Lung (tissue), 16 donors: Measurements from ENCODE around the gene CTTNBP2. TPM values are rescaled to one million over a fixed set of nuclear protein-coding genes. Genes with fewer than 3 reads are reported as not detected.
A peak's percentile ranks its signal among the peaks of the same experiment; 100 is the strongest.

Source experiments
- ATAC-seq: fragments of 200-7000 bp; cut with Tn5 transposase; one replicate; pipeline ENCODE4 v1.9.1; 2020; ENCODE audit warnings: moderate number of reproducible peaks; ENCODE audit not compliant: insufficient read depth, low FRiP score
- DNase-seq, 3 donors: peaks; one replicate each; pipeline ENCODE4 v3.0.0-alpha.2; 2013 to 2017
- H3K27ac ChIP-seq, 2 donors: one replicate each; pipeline ENCODE4 v1.5.1; 2013; ENCODE audit warnings: mild to moderate bottlenecking in 2 of 2, moderate library complexity in 2 of 2, control low read depth in 1 of 2, inconsistent platforms in 1 of 2, low read depth in 1 of 2, low read length in 1 of 2
- H3K27me3 ChIP-seq, 3 donors: one replicate each; pipeline ENCODE4 v1.5.1; 2013; ENCODE audit warnings: low read length in 2 of 3; ENCODE audit not compliant: control insufficient read depth in 3 of 3, insufficient read depth in 3 of 3
- H3K36me3 ChIP-seq, 4 donors: one replicate each; pipeline ENCODE4 v1.5.1; 2013; ENCODE audit warnings: low read length in 4 of 4, mild to moderate bottlenecking in 1 of 4, moderate library complexity in 1 of 4; ENCODE audit not compliant: control insufficient read depth in 4 of 4, insufficient read depth in 4 of 4
- H3K4me1 ChIP-seq, 5 donors: one replicate each; pipeline ENCODE4 v1.5.1; 2013; ENCODE audit warnings: low read length in 5 of 5, mild to moderate bottlenecking in 2 of 5, moderate library complexity in 1 of 5; ENCODE audit not compliant: control insufficient read depth in 5 of 5, insufficient read depth in 5 of 5
- H3K4me3 ChIP-seq: one replicate; pipeline ENCODE4 v1.5.1; 2013; ENCODE audit warnings: mild to moderate bottlenecking, control low read depth, moderate library complexity
- H3K9ac ChIP-seq, 2 donors: one replicate each; pipeline ENCODE4 v1.5.1; 2013; ENCODE audit warnings: low read length in 2 of 2, control low read depth in 1 of 2; ENCODE audit not compliant: insufficient read depth in 1 of 2
- H3K9me3 ChIP-seq, 4 donors: one replicate each; pipeline ENCODE4 v1.5.1; 2013; ENCODE audit warnings: low read length in 3 of 4, mild to moderate bottlenecking in 1 of 4, moderate library complexity in 1 of 4; ENCODE audit not compliant: control insufficient read depth in 4 of 4, insufficient read depth in 3 of 4
- CTCF ChIP-seq: IDR thresholded peaks from 2 replicates; pipeline ENCODE4 v1.5.1; 2012; ENCODE audit warnings: mild to moderate bottlenecking; ENCODE audit errors: control extremely low read depth, extremely low read depth
- WGBS, 2 donors: extraction: QIAGEN DNeasy Blood & Tissue Kit; methylation state at CpG; one replicate each; pipeline ENCODE4 v1.1.7; 2013; 5-methylcytosine and 5-hydroxymethylcytosine counted together
- long read RNA-seq, 5 donors: transcript quantifications; one replicate each; lab custom pipeline, GENCODE V29; 2026
- polyA plus RNA-seq, 2 donors: library from polyadenylated mRNA; stranded (reverse); fragments of 200-250 nt; gene quantifications; one replicate each; pipeline ENCODE4 v1.2.1, GENCODE V29; 2013
- total RNA-seq, 2 donors: library from RNA; depleted of rRNA in 1 of 2; stranded (reverse); fragments of >200 nt in 1 of 2; gene quantifications; one replicate each; pipeline ENCODE4 v1.2.1, GENCODE V29; 2014 to 2021
- donor health status: control.
- donor health status: control.
- donor health status: Bipolar disorder and iron deficiency.
- donor health status: healthy.
- donor health status: DM: yes; HTN: yes; CAD: no.

Gene CTTNBP2
- total RNA-seq = 10 to 100 TPM in 1 of 2 donors, 1 to 10 TPM in 1; 3.6 to 15.4 TPM
- 1 to 10 TPM in 1 of 2 donors, under 1 TPM in 1; 0.63 to 1.2 TPM for polyA plus RNA-seq
- long read RNA-seq, donor 1, full-length matches to known transcripts = 3 of 8 reads
- long read RNA-seq, donor 1, partial matches to known transcripts = 5 of 8 reads
- long read RNA-seq, donor 1, other reads (novel, unspliced or antisense) = 0 of 8 reads
- long read RNA-seq, donor 2, partial matches to known transcripts = 0 of 2 reads
- long read RNA-seq, donor 2, other reads (novel, unspliced or antisense) = 0 of 2 reads
- long read RNA-seq, donor 3 = 0 reads
- long read RNA-seq, donor 4 = 0 reads
- long read RNA-seq, donor 5, partial matches to known transcripts = 21 of 21 reads
- long read RNA-seq, donor 5, other reads (novel, unspliced or antisense) = 0 of 21 reads

GRCh38 chr7:117873310-117874190 lies at the start of gene CTTNBP2:
Gene CTTNBP2, minus strand, starts transcription at chr7:117873441. Its CDS starts 26 bp downstream, at chr7:117873415.
- H3K4me3 ChIP-seq = peak within 1 kb of the TSS; percentile 62
- ATAC-seq (peak; percentile 82), DNase-seq (peak; percentile 70 to 80 (median 71))
- peaks cover 0 to 3% (median 0%) of the 10 kb centered on the region in 4 donors for H3K36me3 ChIP-seq
- H3K9me3 ChIP-seq = peaks cover 0 to 3% (median 0%) of the 10 kb centered on the region in 4 donors
- TF ChIP-seq CTCF = no peak
- H3K9ac ChIP-seq = peak within 1 kb of the TSS; percentile 34 to 75
- H3K27ac ChIP-seq = peak within 1 kb of the TSS in 1 of 2 donors; percentile 53
- H3K4me1 ChIP-seq = peaks cover 0 to 48% (median 6%) of the 10 kb centered on the region in 5 donors
- peaks cover 0 to 8% (median 4%) of the 10 kb centered on the region in 3 donors for H3K27me3 ChIP-seq
- 2 to 3% methylated on average over 53 to 87 of the region's 87 CpGs for WGBS, 2 donors

- H3K9ac ChIP-seq = no peak overlapping the region
- no peaks in the 10 kb centered on the region for H3K4me1 ChIP-seq
- DNase-seq = no peak
- H3K9me3 ChIP-seq = peaks cover 0 to 2% (median 0%) of the 10 kb centered on the region in 4 donors
- H3K27me3 ChIP-seq = no peaks in the 10 kb centered on the region
- no peak for ATAC-seq
- WGBS, 2 donors = 91 to 93% methylated on average over 2 of the region's 2 CpGs
- TF ChIP-seq CTCF = no peak
- no peak overlapping the region for H3K27ac ChIP-seq
- H3K4me3 ChIP-seq = no peak overlapping the region
- no peaks in the 10 kb centered on the region for H3K36me3 ChIP-seq
Measured at GRCh38 chr7:117916309-117916708, 43.1 kb upstream of the CTTNBP2 start.

- H3K36me3 ChIP-seq = no peaks in the 10 kb centered on the region
- H3K9me3 ChIP-seq = peaks cover 0 to 2% (median 0%) of the 10 kb centered on the region in 4 donors
- no peak for DNase-seq
- no peak for TF ChIP-seq CTCF
- no peak for ATAC-seq
- no peaks in the 10 kb centered on the region for H3K27me3 ChIP-seq
- no peak overlapping the region for H3K27ac ChIP-seq
- H3K9ac ChIP-seq = no peak overlapping the region
- 88 to 90% methylated on average over 2 of the region's 2 CpGs for WGBS, 2 donors
- no peak overlapping the region for H3K4me3 ChIP-seq
- peaks cover 0 to 9% (median 0%) of the 10 kb centered on the region in 5 donors for H3K4me1 ChIP-seq
Measured at GRCh38 chr7:117912421-117912820, 39.2 kb upstream of the CTTNBP2 start.
